GM18499 (cell line): ENCODE results near the gene TIMM10.

ENCODE experiments used
- ATAC-seq: cut with Tn5 transposase; IDR thresholded peaks from one replicate; pipeline ENCODE4 v1.9.1; 2021; ENCODE audit warnings: moderate number of reproducible peaks; ENCODE audit not compliant: insufficient read depth, unreplicated experiment

Gene TIMM10, protein sequence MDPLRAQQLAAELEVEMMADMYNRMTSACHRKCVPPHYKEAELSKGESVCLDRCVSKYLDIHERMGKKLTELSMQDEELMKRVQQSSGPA

GRCh38 chr11:57530596-57531507 is at the start of gene TIMM10:
Gene TIMM10 (minus strand): TSS chr11:57530754. CDS start chr11:57530189, 565 bp downstream.
- peak; percentile 97 for ATAC-seq

DNA sequence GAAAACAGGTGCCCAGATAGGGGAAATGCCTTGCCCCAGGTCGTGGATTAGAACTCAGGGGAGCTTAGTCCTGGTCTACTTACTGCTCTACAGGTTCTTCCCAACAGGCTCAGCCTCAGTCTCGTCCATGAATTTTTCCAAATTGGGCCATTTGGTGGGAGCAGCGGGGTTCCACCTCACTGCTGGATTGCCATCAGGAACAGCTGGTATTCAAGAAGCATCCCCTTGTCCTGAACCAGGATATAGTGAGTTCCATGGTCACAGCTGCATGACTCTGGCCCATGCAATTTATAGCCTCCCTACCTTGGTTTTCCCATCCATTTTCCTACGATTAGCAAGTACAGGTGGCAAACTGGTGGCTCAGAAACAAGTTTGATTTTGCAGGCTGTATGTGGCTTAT is 43.5 kb upstream of the TIMM10 start:
- ATAC-seq = no peak

DNA sequence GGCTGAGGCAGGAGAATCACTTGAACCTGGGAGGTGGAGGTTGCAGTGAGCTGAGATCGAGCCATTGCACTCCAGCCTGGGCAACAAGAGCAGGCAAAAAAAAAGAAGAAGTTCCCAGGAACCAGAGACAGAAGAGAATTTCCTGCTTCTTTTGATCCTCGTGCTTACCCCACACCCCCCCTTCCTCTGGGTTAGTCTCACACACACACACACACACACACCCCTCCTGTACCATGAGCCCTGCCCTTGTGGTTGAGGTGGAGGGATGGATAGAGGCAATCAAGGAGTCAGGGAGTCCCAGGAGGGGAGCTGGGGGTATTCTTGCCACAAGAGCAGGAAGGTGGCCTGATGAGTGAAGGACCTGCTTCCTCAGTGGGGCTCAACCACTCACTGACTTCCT is 41.1 kb upstream of the TIMM10 start:
- no peak for ATAC-seq

GRCh38 chr11:57568330-57568766 is 37.8 kb upstream of the TIMM10 start:
- ATAC-seq = peak; percentile 55

DNA sequence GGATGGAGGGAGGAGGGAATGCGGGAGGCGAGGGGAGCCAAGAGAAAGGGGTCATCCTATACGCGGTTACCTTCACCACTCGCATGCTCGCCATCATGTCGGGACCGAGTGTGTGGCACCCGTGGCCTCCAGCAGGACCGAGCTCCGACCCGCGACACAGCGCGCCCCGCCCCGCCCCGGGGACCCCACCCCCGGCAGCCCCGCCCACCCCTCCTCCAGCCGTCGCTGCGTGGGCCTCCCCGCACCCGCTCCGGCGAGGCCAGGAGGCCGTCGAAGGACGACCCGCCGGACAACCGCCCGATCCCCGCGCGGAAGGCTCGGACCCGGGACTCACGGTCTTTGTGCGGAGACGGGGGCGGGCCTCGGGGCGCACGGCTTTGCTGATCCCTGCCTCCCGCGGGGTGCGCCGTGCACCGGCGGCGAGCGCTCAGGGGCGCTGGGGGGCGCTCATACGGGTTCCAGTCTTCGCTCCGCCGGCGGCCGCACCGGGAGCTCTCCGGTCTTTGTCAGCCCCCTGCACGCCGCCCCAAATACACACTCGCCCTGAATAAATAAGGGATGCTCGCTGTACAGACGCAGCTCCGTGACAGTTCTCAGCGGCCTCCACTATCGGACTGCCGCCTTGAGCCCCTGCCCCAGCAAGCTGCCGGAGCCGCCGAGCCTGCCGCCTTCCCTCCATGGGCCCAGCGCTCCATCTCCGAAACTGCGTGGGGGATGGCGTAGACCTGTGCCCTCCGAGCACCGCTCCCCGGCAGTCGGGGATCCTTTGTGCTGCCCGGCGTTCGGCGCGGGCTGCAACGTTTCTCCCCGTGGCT is 37.2 kb upstream of the TIMM10 start, which contains the start of gene UBE2L6:
Gene UBE2L6, minus strand, starts transcription at position 158 of the 815 bp plus-strand sequence. Its CDS starts 61 bp downstream, at position 97.
- peak; percentile 32 for ATAC-seq

GRCh38 chr11:57566905-57567514 is 36.5 kb upstream of the TIMM10 start:
- no peak for ATAC-seq

GRCh38 chr11:57566005-57566904 is 35.7 kb upstream of the TIMM10 start:
- peak; percentile 66 for ATAC-seq

DNA sequence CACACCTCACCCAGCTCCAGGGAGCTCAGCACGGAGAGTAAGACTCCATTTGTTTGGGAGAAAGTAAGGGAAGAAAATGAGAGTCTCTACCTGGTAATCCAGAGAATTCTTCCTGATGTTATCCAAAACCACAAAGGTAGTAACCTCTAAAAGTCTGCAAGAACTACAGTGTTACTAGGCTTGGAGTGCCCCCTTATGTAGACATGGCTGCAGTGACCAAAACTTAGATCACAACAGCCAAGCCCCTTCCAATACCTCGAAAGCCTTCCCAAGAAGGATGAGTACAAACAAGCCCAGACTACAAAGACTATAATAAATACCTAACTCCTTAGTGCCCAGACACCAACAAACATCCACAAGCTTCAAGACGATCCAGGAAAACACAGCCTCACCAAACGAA is 32.0 kb upstream of the TIMM10 start:
- ATAC-seq = no peak

- ATAC-seq = no peak
These were observed 29.6 kb upstream of the TIMM10 start for GRCh38 chr11:57560146-57560545.

DNA sequence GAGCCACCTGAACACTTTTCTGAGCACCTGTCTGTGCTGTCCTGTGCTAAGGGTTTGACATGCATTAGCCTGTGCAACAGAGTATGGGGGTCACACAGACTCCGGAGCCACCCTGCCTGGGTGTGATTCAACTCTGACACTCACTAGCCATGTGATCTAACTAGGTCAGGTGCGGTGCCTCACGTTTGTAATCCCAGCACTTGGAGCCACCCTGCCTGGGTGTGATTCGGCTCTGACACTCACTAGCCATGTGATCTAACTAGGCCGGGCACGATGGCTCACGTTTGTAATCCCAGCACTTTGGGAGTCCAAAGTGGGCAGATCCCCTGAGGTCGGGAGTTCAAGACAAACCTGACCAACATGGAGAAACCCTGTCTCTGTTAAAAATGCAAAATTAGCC is 25.5 kb upstream of the TIMM10 start:
- ATAC-seq = no peak

DNA sequence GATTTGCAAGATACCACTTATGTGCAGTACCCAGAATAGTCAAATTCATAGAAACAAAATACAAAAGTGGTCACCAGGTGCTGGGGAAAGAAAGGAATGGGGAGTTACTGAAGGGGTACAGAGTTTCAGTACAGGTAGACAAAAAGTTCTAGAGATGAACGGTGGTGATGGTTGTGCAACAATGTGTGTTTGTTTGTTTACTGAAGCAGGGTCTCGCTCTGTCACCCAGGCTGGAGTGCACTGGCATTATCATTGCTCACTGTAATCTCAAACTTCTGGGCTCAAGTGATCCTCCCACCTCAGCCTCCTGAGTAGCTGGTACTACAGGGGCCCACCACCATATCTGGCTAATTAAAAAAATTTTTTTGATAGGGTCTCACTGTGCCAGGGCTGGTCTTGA is 24.8 kb upstream of the TIMM10 start:
- no peak for ATAC-seq

GRCh38 chr11:57552479-57552878 is 21.9 kb upstream of the TIMM10 start:
- no peak for ATAC-seq

- ATAC-seq = no peak
These were observed 21.4 kb upstream of the TIMM10 start for GRCh38 chr11:57551941-57552340.

DNA sequence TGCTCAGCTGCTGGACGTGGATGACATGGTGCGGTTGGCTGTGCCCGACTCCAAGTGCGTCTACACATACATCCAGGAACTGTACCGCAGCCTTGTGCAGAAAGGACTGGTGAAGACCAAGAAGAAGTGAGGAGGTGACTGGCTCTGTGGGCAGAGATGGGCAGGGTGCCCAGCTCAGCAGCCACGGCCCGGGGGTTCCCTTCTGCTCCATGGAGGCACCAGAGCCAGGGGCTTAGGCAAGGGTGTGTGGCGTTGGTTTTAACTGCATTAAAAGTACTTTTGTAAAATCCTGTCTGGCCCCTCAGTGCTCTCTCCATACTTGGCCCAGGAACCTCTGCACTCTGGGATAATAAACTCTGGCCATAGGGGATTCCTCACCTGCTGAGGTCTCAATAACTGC is 19.4 kb upstream of the TIMM10 start:
- ATAC-seq = no peak

- ATAC-seq = peak; percentile 77
These were observed 17.4 kb upstream of the TIMM10 start for GRCh38 chr11:57547854-57548377.

DNA sequence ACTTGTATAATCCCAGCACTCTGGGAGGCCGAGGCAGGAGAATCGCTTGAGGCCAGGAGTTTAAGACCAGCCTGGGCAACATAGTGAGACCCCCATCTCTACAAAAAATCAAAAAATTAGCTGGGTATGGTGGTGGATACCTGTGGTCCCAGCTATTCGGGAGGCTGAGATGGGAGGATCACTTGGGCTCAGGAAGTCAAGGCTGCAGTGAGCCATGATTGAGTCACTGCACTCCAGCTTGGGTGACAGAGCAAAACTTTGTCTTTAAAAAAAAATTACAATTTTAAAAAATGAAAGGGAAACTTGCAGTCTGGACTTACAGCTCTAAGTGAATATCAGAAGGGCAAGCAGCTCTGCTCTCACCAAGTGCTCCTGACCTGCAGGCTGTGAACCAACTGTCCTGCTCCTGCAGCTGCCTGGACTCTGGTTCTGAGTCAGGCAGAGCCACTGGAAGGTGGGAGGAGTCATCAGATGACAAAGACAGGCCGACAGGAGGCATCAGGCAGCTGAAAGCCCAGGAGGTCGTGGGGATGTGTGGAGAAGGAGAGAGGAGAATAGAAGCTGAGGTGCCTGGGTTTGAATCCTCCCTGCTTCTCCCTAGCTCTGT is 16.4 kb upstream of the TIMM10 start:
- peak; percentile 50 for ATAC-seq

DNA sequence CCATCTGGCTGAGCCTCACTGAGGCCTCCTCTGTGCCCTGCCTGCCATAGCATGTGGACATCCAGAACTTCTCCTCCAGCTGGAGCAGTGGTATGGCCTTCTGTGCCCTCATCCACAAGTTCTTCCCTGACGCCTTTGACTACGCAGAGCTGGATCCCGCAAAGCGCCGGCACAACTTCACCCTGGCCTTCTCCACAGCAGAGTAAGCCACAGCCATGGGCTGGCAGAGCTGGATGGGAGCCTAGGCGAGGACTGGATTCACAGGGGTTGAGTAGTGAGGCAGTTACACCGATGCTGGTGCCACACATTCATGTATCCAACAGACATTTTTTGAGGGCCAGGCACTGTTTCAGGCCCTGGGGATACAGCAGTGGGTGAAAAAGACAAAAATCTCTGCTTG is 15.9 kb upstream of the TIMM10 start:
- no peak for ATAC-seq

DNA sequence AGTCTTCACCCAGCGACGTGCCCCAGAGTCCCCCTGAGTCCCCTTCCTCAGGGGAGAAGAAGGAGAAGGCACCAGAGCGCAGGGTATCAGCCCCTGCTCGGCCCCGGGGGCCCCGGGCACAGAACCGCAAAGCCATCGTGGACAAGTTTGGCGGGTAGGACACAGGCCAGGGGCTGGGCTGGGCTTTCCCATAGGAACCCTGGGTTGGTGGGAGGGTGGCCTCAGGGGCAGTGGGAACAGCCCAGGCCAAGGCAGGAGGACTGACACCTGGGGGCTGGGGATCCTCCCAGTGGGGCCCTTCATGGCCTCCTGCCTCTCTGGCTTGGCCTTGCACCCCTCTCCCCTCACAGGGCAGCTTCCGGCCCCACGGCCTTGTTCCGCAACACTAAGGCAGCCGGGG is 15.3 kb upstream of the TIMM10 start:
- ATAC-seq = no peak

GRCh38 chr11:57544566-57544965 is 14.0 kb upstream of the TIMM10 start:
- no peak for ATAC-seq
